ENCODE data around the gene LRRC4C.
A peak's percentile ranks its signal among the peaks of the same experiment; 100 is the strongest.

The LRRC4C gene

DNA sequence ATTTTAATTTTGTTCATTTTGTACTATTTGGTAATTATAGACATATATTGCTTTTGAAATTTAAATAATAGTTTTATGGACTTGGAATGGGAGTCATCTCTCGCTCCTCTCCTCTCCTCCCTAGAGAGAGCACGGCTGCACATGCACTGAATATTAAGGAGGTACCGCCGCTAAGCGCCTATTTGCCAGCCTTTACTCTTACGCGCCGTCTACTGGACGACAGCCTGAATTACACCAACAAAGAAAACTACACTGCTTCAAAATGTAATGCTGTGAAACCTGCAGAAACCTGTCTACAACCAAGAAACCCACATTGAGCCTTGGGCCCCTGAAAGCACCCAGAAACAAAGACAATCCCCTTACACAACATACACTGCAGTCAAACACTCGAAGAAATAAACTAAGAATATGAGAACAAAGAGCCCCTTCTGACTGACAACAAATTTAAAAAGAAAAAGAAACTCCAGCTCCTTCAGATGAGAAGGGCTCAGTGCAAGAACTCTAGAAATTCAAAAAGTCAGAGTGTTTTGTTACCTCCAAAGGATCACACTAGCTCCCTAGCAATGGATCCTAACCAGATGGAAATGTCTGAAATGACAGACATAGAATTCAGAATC is 737.2 kb downstream of the LRRC4C start:
- peak; percentile 43 to 59 for DNase-seq (ENCODE audit: low spot score in 2 of 2)
- Histone ChIP-seq H3K4me1 (no peaks in the 10 kb centered on the region), H3K27me3 (ENCODE audit: low read depth) (no peaks in the 10 kb centered on the region; the same call in 1 of the 2 replicates), H3K9me3 (no peaks in the 10 kb centered on the region), H3K4me3 (no peak overlapping the region), H3K36me3 (replicated peaks) (no peaks in the 10 kb centered on the region)
- in situ Hi-C loops (cut with MboI; ENCODE audit: low sequenced_read_pairs), result no loop called here

DNA sequence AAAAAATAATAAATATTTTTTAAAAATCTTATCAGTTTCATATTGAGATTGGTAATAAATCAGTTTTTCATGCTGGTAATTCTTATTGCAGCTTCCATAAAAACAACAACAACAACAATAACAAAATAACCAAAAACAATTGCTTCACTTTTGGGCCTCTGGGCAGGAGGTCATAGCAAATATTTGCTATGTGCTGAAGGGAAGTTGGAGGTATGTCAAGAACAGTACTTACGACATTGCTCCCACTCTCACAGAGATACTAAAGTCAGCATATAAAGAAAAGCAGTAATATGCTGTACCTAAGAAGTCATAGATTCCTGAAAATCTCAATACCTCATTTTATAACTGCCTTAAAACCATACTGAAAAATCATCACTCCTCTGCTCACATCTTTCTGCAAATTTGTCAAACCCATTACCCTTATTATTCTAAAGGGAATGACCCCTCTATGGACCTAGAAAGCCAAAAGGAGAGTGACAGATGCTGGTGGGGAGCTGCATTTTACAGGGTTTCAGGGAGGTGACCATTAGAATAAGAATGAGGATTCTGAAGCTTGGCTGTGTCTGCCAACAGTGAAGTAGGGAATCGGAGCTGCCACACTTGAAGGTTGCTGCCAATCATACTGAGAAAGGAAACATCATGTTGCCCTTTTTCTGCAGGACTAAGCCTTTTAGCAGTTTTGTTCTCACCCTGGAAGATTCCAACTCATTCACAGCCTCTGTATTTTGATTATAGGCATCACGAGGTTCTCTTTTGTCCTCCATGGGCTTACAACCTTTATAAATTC is 742.9 kb downstream of the LRRC4C start:
- in situ Hi-C loops (cut with MboI; ENCODE audit: low sequenced_read_pairs), result no loop called here
- Histone ChIP-seq H3K4me1 (no peaks in the 10 kb centered on the region), H3K9me3 (no peaks in the 10 kb centered on the region), H3K36me3 (replicated peaks) (no peaks in the 10 kb centered on the region), H3K4me3 (no peak overlapping the region), H3K27me3 (ENCODE audit: low read depth) (no peaks in the 10 kb centered on the region)
- no peak for DNase-seq (ENCODE audit: low spot score in 2 of 2)

GRCh38 chr11:40713083-40713482 is 746.4 kb downstream of the LRRC4C start:
- Histone ChIP-seq H3K4me3 (no peak overlapping the region), H3K9me3 (no peaks in the 10 kb centered on the region), H3K36me3 (replicated peaks) (no peaks in the 10 kb centered on the region), H3K27me3 (ENCODE audit: low read depth) (no peaks in the 10 kb centered on the region), H3K4me1 (no peaks in the 10 kb centered on the region)
- in situ Hi-C loops (cut with MboI; ENCODE audit: low sequenced_read_pairs), result no loop called here
- DNase-seq (ENCODE audit: low spot score in 2 of 2), result no peak

DNA sequence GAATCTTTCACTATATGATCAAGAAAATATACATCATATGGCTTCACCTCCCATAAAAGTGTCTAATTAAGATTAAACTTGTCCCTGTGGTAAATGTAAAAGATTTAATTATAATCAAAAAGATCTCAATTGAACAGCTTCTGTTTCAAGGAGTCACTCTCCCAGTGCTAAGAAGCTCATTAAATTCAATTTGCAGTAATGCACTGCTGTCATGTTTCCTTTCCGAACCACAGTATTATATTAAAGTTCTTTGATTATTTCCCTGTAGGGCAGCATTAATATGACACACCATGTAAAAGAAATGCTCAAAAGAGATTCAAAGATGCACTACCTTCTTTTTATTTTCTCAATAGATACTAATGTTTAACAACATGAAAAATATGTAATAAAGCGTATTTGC is 758.4 kb downstream of the LRRC4C start:
- Histone ChIP-seq H3K9me3 (no peaks in the 10 kb centered on the region), H3K4me3 (no peak overlapping the region), H3K27me3 (ENCODE audit: low read depth) (no peaks in the 10 kb centered on the region), H3K4me1 (no peaks in the 10 kb centered on the region), H3K36me3 (replicated peaks) (no peaks in the 10 kb centered on the region)
- DNase-seq (ENCODE audit: low spot score in 2 of 2), result no peak
- in situ Hi-C loops (cut with MboI; ENCODE audit: low sequenced_read_pairs), result no loop called here

GRCh38 chr11:40689823-40690222 is 769.6 kb downstream of the LRRC4C start:
- in situ Hi-C loops (cut with MboI; ENCODE audit: low sequenced_read_pairs), result no loop called here
- Histone ChIP-seq H3K4me3 (no peak overlapping the region), H3K9me3 (no peaks in the 10 kb centered on the region), H3K4me1 (no peaks in the 10 kb centered on the region), H3K36me3 (replicated peaks) (no peaks in the 10 kb centered on the region), H3K27me3 (ENCODE audit: low read depth) (no peaks in the 10 kb centered on the region)
- no peak for DNase-seq (ENCODE audit: low spot score in 2 of 2)

- Histone ChIP-seq H3K4me3 (no peak overlapping the region), H3K4me1 (no peaks in the 10 kb centered on the region), H3K27me3 (ENCODE audit: low read depth) (no peaks in the 10 kb centered on the region), H3K9me3 (no peaks in the 10 kb centered on the region), H3K36me3 (replicated peaks) (no peaks in the 10 kb centered on the region)
- no peak for DNase-seq (ENCODE audit: low spot score in 2 of 2)
- in situ Hi-C loops (cut with MboI; ENCODE audit: low sequenced_read_pairs), result no loop called here
Observed at GRCh38 chr11:40688369-40688768, 771.1 kb downstream of the LRRC4C start.

DNA sequence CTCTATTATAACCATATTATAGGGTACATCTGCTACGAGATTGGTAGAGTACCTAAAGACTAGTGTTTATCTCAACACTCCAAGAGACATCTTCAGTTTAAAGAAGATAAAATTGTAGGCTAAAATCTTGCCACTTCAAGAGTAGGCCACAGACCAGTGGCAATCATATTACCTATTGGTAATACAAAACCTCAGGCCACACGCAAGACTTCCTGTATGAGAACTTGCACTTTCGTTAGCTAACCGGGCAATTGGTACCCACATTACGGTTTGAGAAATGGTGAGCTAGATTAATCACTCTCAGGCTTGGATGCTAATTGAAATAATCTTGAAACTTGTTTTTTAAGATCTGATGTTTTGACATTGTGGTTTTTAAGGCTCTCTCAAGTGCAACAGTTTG is 772.7 kb downstream of the LRRC4C start:
- no peak for DNase-seq (ENCODE audit: low spot score in 2 of 2)
- in situ Hi-C loops (cut with MboI; ENCODE audit: low sequenced_read_pairs), result no loop called here
- no peaks in the 10 kb centered on the region for H3K36me3 ChIP-seq (replicated peaks)
- H3K4me1 ChIP-seq, result no peaks in the 10 kb centered on the region
- H3K27me3 ChIP-seq (ENCODE audit: low read depth), result no peaks in the 10 kb centered on the region
- no peak overlapping the region for H3K4me3 ChIP-seq
- H3K9me3 ChIP-seq, result no peaks in the 10 kb centered on the region

DNA sequence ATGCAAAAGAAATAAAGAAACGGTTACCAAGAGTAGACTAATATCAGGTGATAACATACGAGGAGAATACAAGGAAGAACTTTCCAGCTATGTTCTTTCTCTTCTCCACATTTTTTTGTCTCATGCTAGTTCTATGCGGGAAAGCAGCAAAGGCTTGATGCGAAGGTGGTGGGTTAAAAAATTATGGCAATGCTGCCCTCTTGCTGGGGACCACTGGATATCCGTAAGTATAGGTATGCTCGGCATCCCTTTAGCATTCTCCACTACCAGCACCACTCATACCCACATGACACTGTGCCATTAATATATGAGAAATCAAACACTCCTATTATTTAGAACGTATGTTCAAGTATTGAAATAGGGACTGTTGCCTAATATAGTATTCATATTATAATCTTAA is 776.4 kb downstream of the LRRC4C start:
- DNase-seq (ENCODE audit: low spot score in 2 of 2), result no peak
- H3K4me3 ChIP-seq, result no peak overlapping the region
- H3K36me3 ChIP-seq (replicated peaks), result no peaks in the 10 kb centered on the region
- H3K27me3 ChIP-seq (ENCODE audit: low read depth), result no peaks in the 10 kb centered on the region
- no peaks in the 10 kb centered on the region for H3K9me3 ChIP-seq
- in situ Hi-C loops (cut with MboI; ENCODE audit: low sequenced_read_pairs), result no loop called here
- no peaks in the 10 kb centered on the region for H3K4me1 ChIP-seq

GRCh38 chr11:40679276-40679675 is 780.2 kb downstream of the LRRC4C start:
- Histone ChIP-seq H3K36me3 (replicated peaks) (no peaks in the 10 kb centered on the region), H3K27me3 (ENCODE audit: low read depth) (no peaks in the 10 kb centered on the region), H3K4me3 (no peak overlapping the region), H3K9me3 (no peaks in the 10 kb centered on the region), H3K4me1 (no peaks in the 10 kb centered on the region)
- in situ Hi-C loops (cut with MboI; ENCODE audit: low sequenced_read_pairs), result no loop called here
- peak in 1 of 2 experiments; percentile 22 for DNase-seq (ENCODE audit: low spot score in 2 of 2)

DNA sequence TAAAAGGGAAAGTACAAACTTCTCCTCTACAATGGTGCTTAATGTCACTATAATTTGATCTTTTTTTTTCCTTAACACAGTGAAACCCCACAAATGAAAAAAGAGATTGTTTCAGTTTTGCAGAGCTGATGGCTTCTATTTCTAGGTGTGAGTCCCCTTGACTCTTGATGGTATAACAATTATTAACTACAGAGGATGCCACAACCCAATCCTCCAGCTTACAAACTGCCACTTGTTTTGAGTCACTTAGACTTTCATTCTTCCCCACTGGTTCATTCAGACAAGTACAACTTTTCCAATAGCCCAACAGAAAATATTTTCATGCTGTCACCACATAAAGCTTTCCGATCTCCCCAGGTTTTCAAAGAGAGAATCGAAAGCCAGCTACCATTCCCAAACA is 812.2 kb downstream of the LRRC4C start:
- in situ Hi-C loops (cut with MboI; ENCODE audit: low sequenced_read_pairs), result no loop called here
- no peaks in the 10 kb centered on the region for H3K27me3 ChIP-seq (ENCODE audit: low read depth)
- H3K9me3 ChIP-seq, result no peaks in the 10 kb centered on the region; the same call in 1 of the 2 replicates
- H3K36me3 ChIP-seq (replicated peaks), result no peaks in the 10 kb centered on the region
- DNase-seq (ENCODE audit: low spot score in 2 of 2), result no peak
- no peak overlapping the region for H3K4me3 ChIP-seq
- H3K4me1 ChIP-seq, result no peaks in the 10 kb centered on the region

DNA sequence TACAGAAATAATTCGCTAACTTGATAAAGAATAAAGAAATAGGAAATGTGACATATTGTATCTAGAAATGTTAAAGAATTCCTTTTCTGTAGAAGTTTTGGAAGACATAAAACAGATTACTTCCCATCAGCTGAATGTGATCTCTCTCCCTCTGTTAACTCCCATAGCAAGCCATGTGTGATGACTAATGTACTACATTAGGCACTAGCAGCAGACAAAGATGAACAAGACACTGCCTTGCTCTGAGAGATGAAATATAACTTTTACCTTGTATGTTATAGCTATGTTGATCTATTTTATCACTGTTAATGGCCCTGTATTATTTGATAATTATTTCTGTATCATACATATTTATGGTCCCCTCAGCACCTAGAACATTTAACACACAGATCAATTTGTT is 817.2 kb downstream of the LRRC4C start:
- no peak overlapping the region for H3K4me3 ChIP-seq
- no peaks in the 10 kb centered on the region for H3K9me3 ChIP-seq
- H3K36me3 ChIP-seq (replicated peaks), result no peaks in the 10 kb centered on the region
- in situ Hi-C loops (cut with MboI; ENCODE audit: low sequenced_read_pairs), result no loop called here
- H3K27me3 ChIP-seq (ENCODE audit: low read depth), result no peaks in the 10 kb centered on the region
- no peaks in the 10 kb centered on the region for H3K4me1 ChIP-seq
- DNase-seq (ENCODE audit: low spot score in 2 of 2), result no peak

DNA sequence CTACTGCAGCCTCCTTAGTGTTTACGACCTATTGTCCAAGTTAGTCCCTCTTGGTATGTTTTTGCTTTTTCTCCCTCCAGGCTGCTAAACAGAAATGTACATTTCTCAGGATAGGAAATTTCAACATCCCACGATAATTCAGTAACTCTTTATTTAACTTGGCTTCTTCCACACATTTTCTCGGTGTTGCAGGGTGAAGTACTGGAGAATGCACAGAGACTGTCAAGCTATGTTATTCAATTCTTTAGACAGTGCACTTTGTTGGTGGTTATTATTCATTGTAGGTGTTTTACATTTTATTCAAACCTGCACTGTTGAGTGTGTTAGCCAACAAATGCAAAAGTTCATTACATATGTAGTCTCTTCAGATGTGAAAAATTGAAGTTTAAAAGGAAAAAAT is 839.8 kb downstream of the LRRC4C start:
- Histone ChIP-seq H3K4me3 (no peak overlapping the region), H3K4me1 (no peaks in the 10 kb centered on the region), H3K36me3 (replicated peaks) (no peaks in the 10 kb centered on the region), H3K27me3 (ENCODE audit: low read depth) (no peaks in the 10 kb centered on the region), H3K9me3 (no peaks in the 10 kb centered on the region)
- in situ Hi-C loops (cut with MboI; ENCODE audit: low sequenced_read_pairs), result no loop called here
- DNase-seq (ENCODE audit: low spot score in 2 of 2), result no peak

- in situ Hi-C loops (cut with MboI; ENCODE audit: low sequenced_read_pairs), result no loop called here
- H3K9me3 ChIP-seq, result no peaks in the 10 kb centered on the region
- DNase-seq (ENCODE audit: low spot score in 2 of 2), result no peak
- H3K36me3 ChIP-seq (replicated peaks), result no peaks in the 10 kb centered on the region
- no peaks in the 10 kb centered on the region for H3K4me1 ChIP-seq
- no peak overlapping the region for H3K4me3 ChIP-seq
- no peaks in the 10 kb centered on the region for H3K27me3 ChIP-seq (ENCODE audit: low read depth)
Observed at GRCh38 chr11:40606800-40607199, 852.7 kb downstream of the LRRC4C start.

- H3K36me3 ChIP-seq (replicated peaks), result no peaks in the 10 kb centered on the region
- no peak for DNase-seq (ENCODE audit: low spot score in 2 of 2)
- in situ Hi-C loops (cut with MboI; ENCODE audit: low sequenced_read_pairs), result no loop called here
- no peaks in the 10 kb centered on the region for H3K27me3 ChIP-seq (ENCODE audit: low read depth)
- H3K9me3 ChIP-seq, result no peaks in the 10 kb centered on the region
- no peak overlapping the region for H3K4me3 ChIP-seq
- no peaks in the 10 kb centered on the region for H3K4me1 ChIP-seq
Observed at GRCh38 chr11:40602866-40603552, 856.4 kb downstream of the LRRC4C start.
